G401.6 (cell line): ENCODE measurements around the gene OR2L8.

Source experiments
- FAIRE-seq: peaks from 2 replicates; lab custom pipeline; 2012; peaks lifted over from hg19 to GRCh38; lab: Jason Lieb, UNC

OR2L8 gene

GRCh38 chr1:247992986-247993385 lies 44.3 kb downstream of the OR2L8 start:
- no peak for FAIRE-seq

GRCh38 chr1:247998811-247999210 lies 50.2 kb downstream of the OR2L8 start:
- FAIRE-seq, result no peak
